SH-SY5Y (cell line): ENCODE data around the gene DLEC1.

ENCODE experiments used
- GATA2 ChIP-seq: IDR thresholded peaks from 2 replicates; pipeline ENCODE4 v1.6.1; 2011; ENCODE audit warnings: mild to moderate bottlenecking, low read depth, low read length
- GATA3 ChIP-seq: IDR thresholded peaks from 2 replicates; pipeline ENCODE4 v1.6.1; 2011; ENCODE audit warnings: low read depth, mild to moderate bottlenecking, low read length, moderate library complexity

DNA sequence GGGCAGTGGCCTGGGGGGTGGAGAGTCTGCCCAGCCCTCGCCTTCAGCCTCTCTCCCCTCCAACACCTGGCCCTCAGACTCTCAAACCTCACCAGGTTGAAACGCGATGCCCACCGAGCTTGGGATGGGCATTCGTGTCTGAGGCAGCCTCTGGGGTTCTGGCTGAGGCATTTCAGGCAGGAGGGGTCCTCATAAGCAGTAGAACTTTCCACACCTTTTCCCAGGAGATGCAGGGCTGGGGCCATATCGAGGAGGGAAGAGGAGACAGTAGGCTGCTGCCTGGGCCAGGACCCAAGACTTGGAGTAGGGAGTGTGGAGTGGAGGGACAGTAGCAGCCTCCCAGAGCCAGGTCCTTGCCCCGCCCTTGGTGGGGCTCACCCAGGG, 73.4 kb downstream of the DLEC1 start:
- TF ChIP-seq GATA2 = no peak
- no peak for TF ChIP-seq GATA3
